NCI-H1417 (cell line): ENCODE results near the gene SSBP3.
"Not testable (repeated sequence)": the region's sequence is repeated elsewhere in the genome, so short reads cannot be mapped to it uniquely, and the experiment has no call there.

Experiments used
- DNase-seq, 3 experiments: peaks; one replicate each; lab custom pipeline; 2025; lab: John Stamatoyannopoulos, UW

SSBP3 gene

DNA sequence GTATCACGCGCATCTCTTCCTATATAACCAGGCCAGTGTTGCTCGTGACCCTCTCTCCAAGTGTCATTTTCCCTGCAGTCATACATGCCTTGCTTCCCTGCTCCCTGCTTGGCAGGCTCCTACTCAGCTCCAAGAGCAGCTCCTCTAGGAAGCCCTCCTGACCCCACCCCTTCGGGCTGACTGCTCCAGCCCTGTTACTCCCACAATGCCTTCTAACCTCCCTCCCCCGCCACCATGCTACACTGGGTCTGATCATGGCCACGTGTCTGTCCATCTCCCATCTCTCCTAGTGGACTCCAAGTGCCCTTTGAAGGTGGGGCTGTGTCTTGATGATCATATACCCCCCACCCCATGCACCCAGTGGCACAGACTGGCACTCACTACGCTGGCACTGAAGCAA is 161.5 kb downstream of the SSBP3 start:
- DNase-seq: no peak

- no peak for DNase-seq
These were observed 163.2 kb downstream of the SSBP3 start for GRCh38 chr1:54243022-54243421.

GRCh38 chr1:54241364-54241763 is 164.8 kb downstream of the SSBP3 start:
- no peak for DNase-seq

DNA sequence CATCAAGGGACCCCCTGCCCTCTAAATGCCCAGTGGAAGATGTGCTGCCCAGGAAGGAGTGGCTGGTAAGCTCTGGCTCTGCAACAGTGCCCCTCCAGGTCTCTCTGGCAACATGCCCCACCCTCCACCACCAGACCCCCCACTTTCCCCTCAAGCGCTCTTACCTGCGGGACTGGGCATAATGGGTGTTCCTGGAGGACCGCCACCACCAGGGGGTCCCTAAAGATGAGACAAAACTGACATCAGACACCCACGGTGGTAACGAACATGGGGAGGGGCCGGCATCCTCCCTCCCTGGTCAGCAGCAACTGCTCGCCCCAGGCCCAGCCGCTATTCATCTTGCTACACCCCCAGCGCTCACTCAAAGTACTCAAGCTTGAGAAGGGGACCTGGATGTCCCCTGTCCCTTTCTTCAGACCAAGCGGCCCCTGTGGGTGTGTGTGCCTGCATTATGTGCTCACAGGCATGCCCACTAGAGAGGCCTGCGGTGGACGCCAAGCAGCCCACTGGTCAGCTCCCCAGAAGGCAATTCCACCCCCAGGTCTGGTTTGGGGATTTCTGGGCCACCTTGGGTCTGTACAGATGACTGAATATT is 165.4 kb downstream of the SSBP3 start:
- DNase-seq: no peak

DNA sequence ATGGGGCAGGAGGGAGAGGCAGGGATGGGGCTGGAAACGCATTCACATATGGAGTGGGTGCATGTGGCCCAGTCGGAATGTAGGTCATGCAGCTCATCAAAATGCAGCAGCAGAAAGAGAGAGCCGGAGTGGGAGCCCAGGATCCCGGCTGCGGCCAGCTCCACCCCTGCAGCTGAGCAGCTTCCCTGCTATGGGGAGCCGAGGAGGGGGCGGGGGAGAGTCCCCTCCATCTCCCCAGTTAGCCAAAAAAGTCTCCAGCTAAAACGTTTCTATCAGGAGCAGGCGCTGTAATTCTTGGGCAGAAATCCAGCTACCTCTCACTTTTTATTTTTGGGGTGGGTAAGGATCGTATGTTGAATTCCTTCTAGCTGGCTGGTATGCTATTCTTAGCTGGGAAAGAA is 166.6 kb downstream of the SSBP3 start:
- DNase-seq: no peak

DNA sequence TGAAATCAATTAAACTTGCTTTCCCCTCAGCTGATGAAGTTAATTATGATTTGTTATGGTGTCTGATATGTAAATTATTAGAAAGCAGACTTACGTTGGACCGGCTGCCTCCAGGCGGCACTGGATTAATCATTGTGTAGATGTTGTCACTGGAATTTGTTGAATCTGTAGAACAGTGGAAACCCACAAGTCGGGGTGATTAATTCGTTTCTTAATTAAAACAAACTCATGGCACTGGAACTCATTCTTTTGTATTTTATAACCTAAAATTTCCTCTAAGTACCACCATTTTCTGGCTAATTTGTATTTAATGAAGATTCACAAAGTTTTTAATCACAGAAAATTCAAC is 167.2 kb downstream of the SSBP3 start:
- DNase-seq: no peak

DNA sequence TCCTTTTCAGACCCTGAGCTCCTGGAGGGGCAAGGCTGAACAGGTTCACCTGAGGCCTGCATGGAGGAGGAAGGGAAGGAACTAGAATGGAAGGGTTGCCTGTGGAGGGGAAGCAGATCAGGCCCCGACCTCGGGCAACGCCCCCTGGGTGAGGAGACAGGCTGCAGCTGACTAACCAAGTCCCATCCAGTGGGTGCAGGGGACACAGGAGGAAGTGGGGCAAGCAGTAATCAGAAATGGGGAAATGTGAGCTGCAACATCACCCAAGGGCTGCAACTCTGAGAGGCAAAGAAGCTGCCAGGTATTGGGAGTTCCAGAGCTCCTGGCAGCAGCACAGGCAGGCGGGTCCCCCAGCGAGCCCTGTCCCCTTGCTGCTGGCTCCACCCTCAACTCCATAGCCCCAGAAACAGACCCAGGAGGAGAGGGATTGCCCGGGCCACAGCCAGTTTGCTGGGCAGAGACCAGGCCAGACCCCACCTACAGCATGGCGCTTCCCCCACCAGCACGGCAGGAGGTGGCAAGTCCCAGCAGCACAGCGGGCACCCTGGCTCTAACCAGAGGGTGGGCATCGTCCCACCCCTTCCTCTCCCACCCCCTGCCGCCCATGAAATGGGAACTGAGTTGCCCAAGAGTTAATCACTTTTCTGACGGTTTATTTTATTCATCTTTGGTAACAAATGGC is 167.7 kb downstream of the SSBP3 start:
- DNase-seq: no peak

DNA sequence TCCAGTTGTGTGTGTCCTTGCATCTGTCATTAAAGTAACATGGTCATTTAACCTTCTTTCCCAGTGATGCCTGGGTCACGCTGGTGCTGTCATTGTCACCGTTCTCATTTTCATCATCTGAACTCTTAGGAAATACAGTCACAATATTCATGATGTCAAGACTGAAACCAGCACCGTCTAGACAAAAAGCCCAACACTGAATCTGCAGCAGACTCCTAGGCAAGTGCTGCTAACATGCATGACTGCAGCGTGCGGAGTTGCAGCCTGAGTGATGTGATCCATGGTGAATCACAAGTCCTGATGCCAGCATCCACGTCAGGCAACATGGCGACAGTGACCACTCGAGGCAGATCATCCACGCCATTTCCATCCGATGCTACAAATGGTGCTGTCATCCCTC is 168.6 kb downstream of the SSBP3 start:
- DNase-seq: no peak

- no peak for DNase-seq
These were observed 171.9 kb downstream of the SSBP3 start for GRCh38 chr1:54234284-54234683.

DNA sequence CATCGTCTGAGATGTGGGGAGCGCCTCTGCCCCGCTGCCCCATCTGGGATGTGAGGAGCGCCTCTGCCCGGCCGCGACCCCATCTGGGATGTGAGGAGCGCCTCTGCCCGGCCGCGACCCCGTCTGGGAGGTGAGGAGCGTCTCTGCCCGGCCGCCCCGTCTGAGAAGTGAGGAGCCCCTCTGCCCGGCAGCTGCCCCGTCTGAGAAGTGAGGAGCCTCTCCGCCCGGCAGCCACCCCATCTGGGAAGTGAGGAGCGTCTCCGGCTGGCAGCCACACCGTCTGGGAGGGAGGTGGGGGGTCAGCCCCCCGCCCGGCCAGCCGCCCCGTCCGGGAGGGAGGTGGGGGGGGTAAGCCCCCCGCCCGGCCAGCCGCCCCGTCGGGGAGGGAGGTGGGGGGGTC is 173.0 kb downstream of the SSBP3 start:
- DNase-seq: not testable (repeated sequence)

DNA sequence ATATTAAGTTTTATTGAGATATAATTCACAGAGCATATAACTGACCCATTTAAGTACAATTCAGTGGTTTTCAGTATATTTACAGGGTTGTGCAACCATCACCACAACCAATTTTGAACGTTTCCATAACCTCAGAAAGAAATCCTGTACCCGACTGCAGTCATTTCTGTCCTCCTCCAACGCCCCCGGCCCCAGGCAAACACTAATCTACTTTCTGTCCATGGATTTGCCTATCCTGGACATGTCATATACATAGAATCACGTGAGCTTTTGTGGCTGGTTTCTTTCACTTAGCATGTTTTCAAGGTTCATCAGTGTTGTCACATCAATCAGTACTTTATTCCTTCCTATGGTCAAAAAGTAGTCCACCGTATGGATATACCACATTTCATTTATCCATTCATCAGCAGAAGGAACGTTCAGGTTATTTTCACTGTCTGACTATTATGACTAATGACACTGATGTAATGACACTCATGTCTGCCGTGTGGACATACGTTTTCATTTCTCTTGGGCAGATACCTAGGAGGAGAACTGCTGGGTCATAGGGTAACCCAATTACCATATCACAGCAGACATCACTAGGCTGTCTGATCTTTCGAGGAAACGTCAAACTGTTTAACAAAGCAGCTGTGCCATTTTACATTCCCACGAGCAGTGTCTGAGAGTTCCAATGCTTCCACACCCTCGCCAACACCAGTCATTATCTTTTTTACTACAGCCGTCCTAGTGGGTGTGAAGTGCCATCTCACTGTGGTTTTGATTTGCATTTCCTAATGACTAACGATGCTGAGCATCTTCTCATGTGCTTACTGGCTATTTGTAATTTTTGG is 175.5 kb downstream of the SSBP3 start:
- no peak for DNase-seq

DNA sequence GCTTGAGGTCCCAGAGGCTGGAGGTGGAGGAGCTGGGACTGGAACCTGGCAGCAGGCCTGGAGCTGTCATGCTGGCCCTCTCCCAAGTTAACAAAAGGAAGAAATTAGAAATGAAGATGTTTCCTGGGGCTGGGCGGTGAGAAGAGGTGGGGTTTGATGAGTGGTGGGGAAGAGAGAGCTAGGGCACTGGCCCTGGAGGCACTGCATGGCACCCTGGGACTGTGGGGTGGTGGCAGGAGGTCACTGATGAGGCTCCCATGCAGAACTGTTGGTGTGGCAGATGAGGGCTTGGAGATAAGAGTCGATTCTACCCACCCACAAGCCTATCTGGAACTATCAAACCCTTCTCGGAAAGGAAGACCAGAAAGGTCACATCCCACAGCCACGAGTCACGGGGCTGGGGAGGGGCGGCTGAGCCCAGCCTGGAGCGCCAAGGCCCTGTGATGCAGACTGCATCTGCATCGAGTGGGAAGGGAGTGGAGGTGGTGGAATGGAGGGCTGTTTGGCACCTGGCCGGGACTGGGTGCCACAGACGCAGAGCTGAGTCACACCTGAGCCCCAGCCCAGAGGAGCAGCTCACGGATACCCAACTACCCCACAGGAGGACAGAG is 176.8 kb downstream of the SSBP3 start:
- DNase-seq: no peak

DNA sequence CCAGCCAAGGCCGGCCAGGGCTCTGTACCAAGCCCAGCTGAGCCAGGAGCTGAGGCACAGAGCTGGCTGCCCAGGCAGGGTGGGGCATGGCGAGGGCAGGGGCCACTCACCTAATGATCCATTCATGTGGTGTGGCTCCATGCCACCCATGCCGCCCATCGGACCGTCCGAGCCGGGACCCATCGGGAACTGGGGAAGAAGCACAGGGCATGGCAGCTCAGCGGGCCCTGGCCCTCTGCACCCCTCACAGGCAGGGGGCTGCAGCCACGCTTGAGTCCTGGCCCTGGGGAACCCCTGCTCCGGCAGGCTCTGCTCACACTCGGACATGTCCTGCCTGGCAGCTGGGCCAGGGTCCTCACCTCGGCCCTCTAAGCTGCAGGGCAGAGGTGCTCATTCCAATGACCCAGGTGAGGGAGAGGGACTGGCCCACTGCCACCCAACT is 177.5 kb downstream of the SSBP3 start:
- DNase-seq: no peak

- DNase-seq: no peak
These were observed 178.3 kb downstream of the SSBP3 start for GRCh38 chr1:54227891-54228310.

DNA sequence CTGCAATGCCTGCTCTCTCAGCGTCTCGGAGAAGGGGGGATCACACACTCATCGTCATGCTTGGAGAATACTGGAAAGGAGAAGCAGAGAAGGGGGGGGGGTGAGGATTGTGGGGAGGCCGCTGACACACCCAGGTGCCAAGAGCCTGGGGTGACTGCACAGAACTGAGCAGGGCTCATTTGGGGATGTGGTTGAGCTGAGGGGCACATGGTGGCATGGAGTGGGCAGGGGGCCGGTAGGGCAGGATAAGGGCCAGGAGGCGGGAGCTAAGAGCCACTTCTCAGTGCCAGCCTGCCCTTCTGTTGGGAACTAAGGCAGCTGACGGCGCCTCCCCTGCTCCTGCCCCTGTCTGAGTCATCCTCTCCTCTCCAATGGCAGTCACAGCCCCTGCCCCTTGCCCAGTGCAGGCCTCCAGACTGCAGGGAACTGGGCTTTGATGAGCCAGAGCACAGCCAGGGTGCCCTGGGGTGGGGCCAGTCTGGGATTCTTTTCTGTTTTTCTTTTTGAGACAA is 179.0 kb downstream of the SSBP3 start:
- DNase-seq: no peak

DNA sequence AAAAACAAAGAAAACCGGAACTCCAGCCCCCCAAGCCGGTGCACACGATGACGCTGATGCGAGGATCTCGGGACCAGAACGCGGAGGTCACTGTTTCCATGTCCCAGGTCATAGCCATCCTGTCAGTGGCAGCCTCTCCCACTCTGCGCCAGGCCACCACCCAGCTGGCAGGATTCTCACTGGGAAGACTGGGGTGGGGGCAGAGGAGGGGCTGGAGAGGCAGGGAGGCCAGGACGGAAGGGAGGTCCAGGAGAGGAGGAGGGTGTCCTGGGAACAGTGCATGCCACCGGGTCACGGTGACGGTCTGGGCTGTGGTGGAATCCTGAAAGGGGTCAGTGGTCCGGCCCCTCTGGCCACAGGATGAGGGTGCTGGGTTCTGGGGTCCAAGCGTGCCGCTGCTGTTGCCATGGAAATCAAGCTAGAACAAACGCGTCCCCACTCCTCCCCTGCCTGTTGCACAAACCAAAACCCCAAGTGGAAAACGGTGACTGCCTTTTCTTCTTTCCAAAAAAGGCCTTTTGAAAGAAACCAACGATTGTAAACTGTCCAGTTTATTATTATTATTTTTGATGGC is 180.1 kb downstream of the SSBP3 start:
- DNase-seq: no peak

GRCh38 chr1:54225378-54225777 is 180.8 kb downstream of the SSBP3 start:
- DNase-seq: no peak

DNA sequence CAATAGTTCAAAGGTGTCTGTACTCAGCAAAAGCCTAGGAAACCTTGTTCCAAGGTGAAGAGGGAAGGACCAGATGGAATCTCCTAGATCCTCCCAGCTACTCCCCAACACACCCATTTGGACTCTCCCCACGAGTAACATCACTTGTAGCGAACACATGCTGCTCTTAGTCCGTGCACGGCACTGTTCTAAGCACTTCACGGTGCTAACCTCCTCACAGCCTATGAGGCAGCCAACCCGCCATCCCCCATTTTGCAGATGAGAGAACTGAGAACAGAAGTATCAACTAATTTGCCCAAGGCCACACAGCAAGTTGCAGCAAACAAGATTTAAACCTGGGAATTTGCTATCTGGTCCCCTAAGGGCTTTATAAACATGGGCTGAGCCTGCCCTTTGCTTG is 182.0 kb downstream of the SSBP3 start:
- DNase-seq: no peak

- no peak for DNase-seq
These were observed 182.6 kb downstream of the SSBP3 start for GRCh38 chr1:54223441-54224202.

GRCh38 chr1:54222711-54223110 is 183.5 kb downstream of the SSBP3 start:
- no peak for DNase-seq

DNA sequence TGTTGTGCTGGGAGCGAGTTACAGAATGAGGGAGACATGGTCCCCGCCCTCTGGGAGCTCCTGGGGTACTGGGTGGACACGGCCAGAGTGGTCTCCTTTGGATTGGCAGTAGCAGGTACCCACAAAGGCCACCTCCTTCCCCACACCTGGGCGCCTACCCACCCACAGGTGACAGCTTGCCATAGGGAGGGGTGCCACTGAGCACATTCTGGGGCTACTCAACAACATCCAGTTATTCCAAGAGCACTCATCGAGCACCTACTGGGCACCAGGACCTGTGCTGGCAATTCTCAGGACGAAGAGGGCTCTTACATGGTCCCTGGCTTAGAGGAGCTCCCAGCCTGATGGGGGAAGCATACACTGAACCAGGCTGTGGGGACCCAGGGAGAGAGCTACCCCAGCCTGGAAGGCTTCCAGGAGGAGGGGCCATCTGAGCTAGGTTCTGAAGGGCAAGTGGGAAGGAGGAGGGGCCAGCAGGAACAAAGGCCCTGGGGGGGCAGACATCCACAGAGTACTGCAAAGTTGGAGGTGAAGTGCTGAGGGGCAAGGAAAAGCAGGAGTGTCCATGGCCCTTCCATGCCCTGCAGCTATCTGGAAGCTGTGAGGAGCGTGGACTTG is 184.2 kb downstream of the SSBP3 start:
- DNase-seq: no peak
